GM12892 (cell line): Measurements from ENCODE around the gene POLN.

Experiments
- DNase-seq: peaks from one replicate; pipeline ENCODE4 v3.0.0; 2011; ENCODE audit not compliant: insufficient read length
- FAIRE-seq: peaks from 2 replicates; lab custom pipeline; 2011; peaks lifted over from hg19 to GRCh38; lab: Jason Lieb, UNC
- POLR2A ChIP-seq: IDR thresholded peaks from 2 replicates; pipeline ENCODE4 v1.6.1; 2011; ENCODE audit warnings: low read depth, low read length, control low read depth
- POLR2AphosphoS5 ChIP-seq: IDR thresholded peaks from 2 replicates; pipeline ENCODE4 v1.6.1; 2011; ENCODE audit warnings: low read depth, low read length, control low read depth
- TAF1 ChIP-seq: IDR thresholded peaks from 2 replicates; pipeline ENCODE4 v1.6.1; 2011; ENCODE audit warnings: low read depth, mild to moderate bottlenecking, control low read depth, low read length, borderline replicate concordance

Gene POLN

GRCh38 chr4:2057382-2058065 is 184.4 kb downstream of the POLN start:
- no peak for DNase-seq
- no peak for FAIRE-seq
- TF ChIP-seq TAF1 (no peak), POLR2AphosphoS5 (no peak), POLR2A (no peak)

- no peak for TF ChIP-seq TAF1
- no peak for TF ChIP-seq POLR2AphosphoS5
- no peak for TF ChIP-seq POLR2A
- DNase-seq: no peak
- no peak for FAIRE-seq
These were observed 187.7 kb downstream of the POLN start for GRCh38 chr4:2054217-2054616.

- TF ChIP-seq POLR2A (no peak), TAF1 (no peak), POLR2AphosphoS5 (no peak)
- FAIRE-seq (no peak), DNase-seq (no peak)
These were observed 190.8 kb downstream of the POLN start for GRCh38 chr4:2051086-2051485.

- no peak for FAIRE-seq
- TF ChIP-seq TAF1: no peak
- no peak for TF ChIP-seq POLR2A
- no peak for TF ChIP-seq POLR2AphosphoS5
- DNase-seq: no peak
These were observed 192.1 kb downstream of the POLN start for GRCh38 chr4:2049811-2050210.

GRCh38 chr4:2049381-2049780 is 192.5 kb downstream of the POLN start:
- no peak for FAIRE-seq
- DNase-seq: no peak
- TF ChIP-seq POLR2A (no peak), TAF1 (no peak)

- DNase-seq (no peak), FAIRE-seq (no peak)
- TF ChIP-seq TAF1 (no peak), POLR2A (no peak), POLR2AphosphoS5 (no peak)
These were observed 193.1 kb downstream of the POLN start for GRCh38 chr4:2048831-2049230.

GRCh38 chr4:2047781-2048581 is 193.9 kb downstream of the POLN start:
- DNase-seq (no peak), FAIRE-seq (no peak)
- TF ChIP-seq TAF1: no peak
- TF ChIP-seq POLR2AphosphoS5: no peak
- TF ChIP-seq POLR2A: no peak

GRCh38 chr4:2047031-2047660 is 194.8 kb downstream of the POLN start:
- TF ChIP-seq TAF1 (no peak), POLR2A (no peak)
- FAIRE-seq: no peak
- DNase-seq: no peak

GRCh38 chr4:2046031-2046961 is 195.6 kb downstream of the POLN start:
- FAIRE-seq (no peak), DNase-seq (no peak)
- TF ChIP-seq POLR2AphosphoS5 (no peak), TAF1 (no peak), POLR2A (no peak)

- no peak for DNase-seq
- TF ChIP-seq POLR2AphosphoS5 (no peak), TAF1 (no peak), POLR2A (no peak)
- FAIRE-seq: no peak
These were observed 196.4 kb downstream of the POLN start for GRCh38 chr4:2045518-2045951.
